ENCODE data around the gene AGMO. TPM values are rescaled to one million over a fixed set of nuclear protein-coding genes. Genes with fewer than 3 reads are reported as not detected.

AGMO gene
- total RNA-seq, 3 donors from 2014 or later (not counting 1 experiment from before 2014, with no cell fraction given) = not detected

DNA sequence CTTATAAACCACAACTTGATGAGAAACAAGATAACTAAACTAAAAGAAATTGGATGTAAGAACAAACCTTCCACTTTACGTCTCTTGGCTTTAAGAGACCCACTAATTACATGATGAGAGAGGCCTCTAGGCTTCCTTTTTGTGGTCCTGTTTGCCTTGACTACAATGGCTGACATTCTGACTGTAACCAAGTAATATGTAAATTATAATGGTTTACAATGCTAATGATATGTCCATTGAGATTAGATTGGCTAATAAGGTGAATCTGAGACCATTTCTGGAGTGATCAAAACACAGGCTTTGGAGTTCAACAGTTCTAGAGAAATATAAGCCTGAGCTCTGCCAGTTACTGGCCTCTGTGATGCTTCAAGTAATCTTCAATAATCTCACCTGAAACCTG is 39.4 kb upstream of the AGMO start:
- no peaks in the 10 kb centered on the region for H3K4me1 ChIP-seq (ENCODE audit: control insufficient read depth, insufficient read depth, low read length)
- intact Hi-C loops (cut with micrococcal nuclease) = no loop called here
- TF ChIP-seq, protein P1, sequence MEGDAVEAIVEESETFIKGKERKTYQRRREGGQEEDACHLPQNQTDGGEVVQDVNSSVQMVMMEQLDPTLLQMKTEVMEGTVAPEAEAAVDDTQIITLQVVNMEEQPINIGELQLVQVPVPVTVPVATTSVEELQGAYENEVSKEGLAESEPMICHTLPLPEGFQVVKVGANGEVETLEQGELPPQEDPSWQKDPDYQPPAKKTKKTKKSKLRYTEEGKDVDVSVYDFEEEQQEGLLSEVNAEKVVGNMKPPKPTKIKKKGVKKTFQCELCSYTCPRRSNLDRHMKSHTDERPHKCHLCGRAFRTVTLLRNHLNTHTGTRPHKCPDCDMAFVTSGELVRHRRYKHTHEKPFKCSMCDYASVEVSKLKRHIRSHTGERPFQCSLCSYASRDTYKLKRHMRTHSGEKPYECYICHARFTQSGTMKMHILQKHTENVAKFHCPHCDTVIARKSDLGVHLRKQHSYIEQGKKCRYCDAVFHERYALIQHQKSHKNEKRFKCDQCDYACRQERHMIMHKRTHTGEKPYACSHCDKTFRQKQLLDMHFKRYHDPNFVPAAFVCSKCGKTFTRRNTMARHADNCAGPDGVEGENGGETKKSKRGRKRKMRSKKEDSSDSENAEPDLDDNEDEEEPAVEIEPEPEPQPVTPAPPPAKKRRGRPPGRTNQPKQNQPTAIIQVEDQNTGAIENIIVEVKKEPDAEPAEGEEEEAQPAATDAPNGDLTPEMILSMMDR (IDR thresholded peaks at IDR 0.05) = no peak
- WGBS (ENCODE audit: insufficient coverage) = 78% methylated on average over 1 of the region's 1 CpG
- Mint-ChIP-seq H3K36me3 (no peaks in the 10 kb centered on the region), H3K9me3 (peaks cover 12 to 22% of the 10 kb centered on the region in 2 donors), H3K4me1 (no peaks in the 10 kb centered on the region), H3K4me3 (no peak overlapping the region), H3K27me3 (ENCODE audit: low read depth in 2 of 2) (no peaks in the 10 kb centered on the region), H3K27ac (no peak overlapping the region)
- DNase-seq = no peak
- no peak overlapping the region for H3K4me3 ChIP-seq (ENCODE audit: low read length)
- ATAC-seq = no peak
- H3K9me3 ChIP-seq (ENCODE audit: control insufficient read depth, insufficient read depth, low read length) = peaks cover 5% of the 10 kb centered on the region
- H3K27me3 ChIP-seq (ENCODE audit: control insufficient read depth, insufficient read depth, low read length) = no peaks in the 10 kb centered on the region
- no peak overlapping the region for H3K27ac ChIP-seq (ENCODE audit: low read length)
- no peaks in the 10 kb centered on the region for H3K36me3 ChIP-seq (ENCODE audit: control insufficient read depth, insufficient read depth, low read length)

DNA sequence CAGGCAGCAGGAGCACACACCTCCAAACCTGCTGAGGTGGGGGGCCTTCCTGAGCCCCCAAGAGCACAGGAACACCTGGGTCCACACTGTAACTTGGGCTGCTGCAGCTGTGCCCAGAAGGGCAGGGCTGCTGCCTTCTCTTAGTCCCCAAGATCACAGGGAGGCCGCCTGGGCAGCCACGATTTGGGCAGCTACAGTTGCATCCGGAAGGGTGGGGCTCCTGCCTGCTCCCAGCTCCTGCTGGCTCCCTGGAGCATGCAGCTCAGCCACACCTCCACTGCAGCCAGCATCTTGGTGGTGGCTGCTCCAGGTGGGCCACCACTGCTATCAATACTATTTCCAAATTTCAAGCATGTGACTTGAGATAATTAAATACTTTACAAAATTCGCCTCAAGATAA is 38.5 kb upstream of the AGMO start:
- H3K27ac Mint-ChIP-seq = no peak overlapping the region
- no peaks in the 10 kb centered on the region for H3K4me1 ChIP-seq (ENCODE audit: control insufficient read depth, insufficient read depth, low read length)
- H3K4me3 Mint-ChIP-seq = no peak overlapping the region
- no peaks in the 10 kb centered on the region for H3K36me3 Mint-ChIP-seq
- no peak overlapping the region for H3K27ac ChIP-seq (ENCODE audit: low read length)
- no peak overlapping the region for H3K4me3 ChIP-seq (ENCODE audit: low read length)
- H3K4me1 Mint-ChIP-seq = no peaks in the 10 kb centered on the region
- H3K27me3 ChIP-seq (ENCODE audit: control insufficient read depth, insufficient read depth, low read length) = no peaks in the 10 kb centered on the region
- H3K27me3 Mint-ChIP-seq (ENCODE audit: low read depth in 2 of 2) = no peaks in the 10 kb centered on the region
- peaks cover 5% of the 10 kb centered on the region for H3K9me3 ChIP-seq (ENCODE audit: control insufficient read depth, insufficient read depth, low read length)
- H3K36me3 ChIP-seq (ENCODE audit: control insufficient read depth, insufficient read depth, low read length) = no peaks in the 10 kb centered on the region
- TF ChIP-seq, protein P1 (IDR thresholded peaks at IDR 0.05) = no peak
- H3K9me3 Mint-ChIP-seq = peaks cover 12 to 22% of the 10 kb centered on the region in 2 donors
- intact Hi-C loops (cut with micrococcal nuclease) = no loop called here
- 71% methylated on average over 3 of the region's 4 CpGs for WGBS (ENCODE audit: insufficient coverage)
- no peak for DNase-seq
- ATAC-seq = no peak

DNA sequence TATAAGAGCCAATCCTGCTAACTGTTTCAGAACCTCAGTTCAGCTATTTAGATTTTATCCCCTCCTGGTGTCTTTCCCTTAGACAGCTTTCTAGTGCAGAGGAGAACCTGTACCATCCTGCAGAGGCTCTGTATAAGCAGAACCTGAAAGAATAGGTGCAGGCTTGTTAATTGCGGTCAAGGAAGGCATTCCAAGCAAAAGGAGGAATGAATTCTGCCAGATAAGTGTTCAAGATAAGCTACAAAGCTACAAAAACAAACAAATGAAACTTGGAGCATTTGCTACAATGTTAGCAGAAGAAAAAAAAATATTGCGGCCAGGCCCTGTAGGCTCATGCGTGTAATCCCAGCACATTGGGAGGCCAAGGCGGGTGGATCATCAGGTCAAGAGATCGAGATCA is 32.6 kb upstream of the AGMO start:
- Mint-ChIP-seq H3K36me3 (peaks cover 6% of the 10 kb centered on the region), H3K4me1 (no peaks in the 10 kb centered on the region)

DNA sequence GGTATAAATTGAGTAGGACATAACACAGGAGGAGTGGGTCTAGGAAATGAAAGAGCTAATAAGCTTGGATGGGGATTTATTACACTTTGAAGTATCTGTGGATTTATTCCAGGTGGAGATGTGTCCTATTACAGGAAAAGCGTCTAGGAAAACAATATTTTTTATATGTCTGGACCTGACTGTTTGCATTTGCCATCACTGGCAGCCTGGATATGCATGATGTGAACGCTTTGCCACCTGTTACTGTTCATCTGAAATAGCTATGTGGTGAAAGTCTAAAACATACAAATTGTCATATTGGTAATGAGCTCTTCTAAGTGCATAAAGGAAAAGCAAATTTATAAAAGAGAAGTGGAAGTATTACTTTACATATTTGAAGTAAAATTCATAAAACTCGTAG is 31.6 kb upstream of the AGMO start:
- Mint-ChIP-seq H3K9me3 (peaks cover 16 to 24% of the 10 kb centered on the region in 2 donors), H3K36me3 (peaks cover 6% of the 10 kb centered on the region), H3K27ac (no peak overlapping the region), H3K4me1 (no peaks in the 10 kb centered on the region), H3K27me3 (ENCODE audit: low read depth in 2 of 2) (no peaks in the 10 kb centered on the region), H3K4me3 (no peak overlapping the region)
- no peaks in the 10 kb centered on the region for H3K27me3 ChIP-seq (ENCODE audit: control insufficient read depth, insufficient read depth, low read length)
- no peak overlapping the region for H3K27ac ChIP-seq (ENCODE audit: low read length)
- no peaks in the 10 kb centered on the region for H3K36me3 ChIP-seq (ENCODE audit: control insufficient read depth, insufficient read depth, low read length)
- DNase-seq = no peak
- no peak overlapping the region for H3K4me3 ChIP-seq (ENCODE audit: low read length)
- no peak for ATAC-seq
- H3K4me1 ChIP-seq (ENCODE audit: control insufficient read depth, insufficient read depth, low read length) = no peaks in the 10 kb centered on the region
- H3K9me3 ChIP-seq (ENCODE audit: control insufficient read depth, insufficient read depth, low read length) = no peaks in the 10 kb centered on the region
- TF ChIP-seq, protein P1 (IDR thresholded peaks at IDR 0.05) = no peak
- whole genome bisulfite sequencing (ENCODE audit: insufficient coverage) = 81% methylated on average over 3 of the region's 3 CpGs
- intact Hi-C loops (cut with micrococcal nuclease) = no loop called here

More for the DNA sequence above, 32.6 kb upstream of the AGMO start:
- TF ChIP-seq, protein P1 (IDR thresholded peaks at IDR 0.05) = no peak
- Histone ChIP-seq H3K4me3 (ENCODE audit: low read length) (no peak overlapping the region), H3K27me3 (ENCODE audit: control insufficient read depth, insufficient read depth, low read length) (no peaks in the 10 kb centered on the region), H3K9me3 (ENCODE audit: control insufficient read depth, insufficient read depth, low read length) (no peaks in the 10 kb centered on the region), H3K4me1 (ENCODE audit: control insufficient read depth, insufficient read depth, low read length) (no peaks in the 10 kb centered on the region), H3K36me3 (ENCODE audit: control insufficient read depth, insufficient read depth, low read length) (no peaks in the 10 kb centered on the region), H3K27ac (ENCODE audit: low read length) (no peak overlapping the region)
- H3K9me3 Mint-ChIP-seq = peaks cover 16 to 26% of the 10 kb centered on the region in 2 donors
- WGBS (ENCODE audit: insufficient coverage) = 76% methylated on average over 5 of the region's 5 CpGs
- intact Hi-C loops (cut with micrococcal nuclease) = no loop called here
- no peak overlapping the region for H3K27ac Mint-ChIP-seq
- ATAC-seq (no peak), DNase-seq (no peak)
- H3K27me3 Mint-ChIP-seq (ENCODE audit: low read depth in 2 of 2) = no peaks in the 10 kb centered on the region
- H3K4me3 Mint-ChIP-seq = no peak overlapping the region

All from natural killer cell (primary cell).